SK-N-SH (cell line): ENCODE data around the gene GALNT17. TPM values are rescaled to one million over a fixed set of nuclear protein-coding genes. Genes with fewer than 3 reads are reported as not detected.
"Not testable (repeated sequence)": the region's sequence is repeated elsewhere in the genome, so short reads cannot be mapped to it uniquely, and the experiment has no call there.

ENCODE experiments used
- CTCF ChIA-PET: fragments of 300-600, 350-600 bp; formaldehyde crosslinking; extraction: SDS; loops from one replicate; lab custom pipeline; 2021; lab: Yijun Ruan, JAX
- POLR2A ChIA-PET: fragments of 350-600 bp; sonication (Branson Sonifier 250); formaldehyde crosslinking; extraction: SDS; loops from one replicate; lab custom pipeline; 2020; ENCODE audit warnings: antibody characterized with exemption, inconsistent platforms; lab: Yijun Ruan, JAX
- DNase-seq: peaks from one replicate; pipeline ENCODE4 v3.0.0; 2012
- H2AFZ ChIP-seq: fragments of 200-600 bp; sonication (generic); 2 replicates; pipeline ENCODE4 v1.8.1; 2016; ENCODE audit warnings: antibody characterized with exemption, mild to moderate bottlenecking, low read depth
- H3F3A ChIP-seq: fragments of 200-600 bp; sonication (generic); replicated peaks from 2 replicates; pipeline ENCODE3; 2016; ENCODE audit warnings: antibody characterized with exemption, mild to moderate bottlenecking; ENCODE audit not compliant: insufficient read depth
- H3K27ac ChIP-seq, 2 experiments: fragments of 200-500 bp in 1 of 2; fragments of 200-600 bp in 1 of 2; sonication (Bioruptor generic) in 1 of 2; sonication (generic), shearing (Covaris generic) in 1 of 2; 2 replicates each; pipeline versions ENCODE4 v1.5.1 to v1.6.1; 2014 to 2016; ENCODE audit warnings: low read depth in 2 of 2, inconsistent platforms in 1 of 2, low read length in 1 of 2, mild to moderate bottlenecking in 1 of 2, mixed read lengths in 1 of 2
- H3K27me3 ChIP-seq: fragments of 200-600 bp; sonication (generic), shearing (Covaris generic); 2 replicates; pipeline ENCODE4 v1.6.1; 2016; ENCODE audit warnings: mixed run types; ENCODE audit not compliant: insufficient read depth
- H3K36me3 ChIP-seq, 2 experiments: fragments of 200-500 bp in 1 of 2; fragments of 200-600 bp in 1 of 2; sonication (Bioruptor generic) in 1 of 2; sonication (generic) in 1 of 2; replicated peaks in 1 of 2; 2 replicates each; pipeline versions ENCODE3 to v1.5.1; 2014 to 2016; ENCODE audit warnings: low read length in 1 of 2, mild to moderate bottlenecking in 1 of 2; ENCODE audit not compliant: insufficient read depth in 2 of 2, control insufficient read depth in 1 of 2
- H3K4me1 ChIP-seq, 2 experiments: fragments of 200-500 bp in 1 of 2; fragments of 200-600 bp in 1 of 2; sonication (Bioruptor generic) in 1 of 2; sonication (generic), shearing (Covaris generic) in 1 of 2; 2 replicates each; pipeline versions ENCODE4 v1.5.1 to v1.6.1; 2014 to 2016; ENCODE audit warnings: low read depth in 1 of 2, low read length in 1 of 2, mixed run types in 1 of 2; ENCODE audit not compliant: insufficient read depth in 2 of 2, control insufficient read depth in 1 of 2
- H3K4me2 ChIP-seq: fragments of 200-600 bp; sonication (generic), shearing (Covaris generic); 2 replicates; pipeline ENCODE4 v1.6.1; 2017; ENCODE audit warnings: mixed run types
- H3K4me3 ChIP-seq, 2 experiments: fragments of 200-500 bp in 1 of 2; fragments of 200-600 bp in 1 of 2; sonication (Bioruptor generic) in 1 of 2; sonication (generic), shearing (Covaris generic) in 1 of 2; 2 replicates each; pipeline versions ENCODE4 v1.5.1 to v1.8.1; 2014 to 2016; ENCODE audit warnings: low read depth in 2 of 2, inconsistent platforms in 1 of 2, low read length in 1 of 2, mild to moderate bottlenecking in 1 of 2, mixed read lengths in 1 of 2, moderate library complexity in 1 of 2
- H3K79me2 ChIP-seq: fragments of 200-600 bp; sonication (generic); 2 replicates; pipeline ENCODE4 v1.8.1; 2017; ENCODE audit warnings: mild to moderate bottlenecking; ENCODE audit not compliant: insufficient read depth
- H3K9ac ChIP-seq: fragments of 200-600 bp; sonication (generic); 2 replicates; pipeline ENCODE4 v1.6.1; 2017; ENCODE audit warnings: mixed run types
- H3K9me2 ChIP-seq: fragments of 200-600 bp; sonication (generic); 2 replicates; pipeline ENCODE4 v1.6.1; 2017; ENCODE audit warnings: mixed run types
- H3K9me3 ChIP-seq: fragments of 200-600 bp; sonication (generic); 2 replicates; pipeline ENCODE4 v1.6.1; 2017; ENCODE audit warnings: mixed run types, mild to moderate bottlenecking, moderate library complexity
- H4K20me1 ChIP-seq: fragments of 200-600 bp; sonication (generic); 2 replicates; pipeline ENCODE4 v1.6.1; 2017; ENCODE audit warnings: mild to moderate bottlenecking, mixed run types; ENCODE audit not compliant: insufficient read depth
- ELF1 ChIP-seq: IDR thresholded peaks from 2 replicates; pipeline ENCODE4 v1.4.0; 2012
- EP300 ChIP-seq, 2 experiments: IDR thresholded peaks; 2 replicates each; pipeline versions ENCODE4 v1.4.0 to v1.6.1; 2012; ENCODE audit warnings: borderline replicate concordance in 1 of 2, low read depth in 1 of 2, low read length in 1 of 2
- FOXJ3 ChIP-seq: sonication (generic); formaldehyde crosslinking; IDR thresholded peaks from 2 replicates; pipeline ENCODE4 v1.5.1; 2020; ENCODE audit warnings: mild to moderate bottlenecking, missing genetic modification reagents
- FOXM1 ChIP-seq: IDR thresholded peaks from 2 replicates; pipeline ENCODE4 v1.4.0; 2012; ENCODE audit warnings: low read depth, mild to moderate bottlenecking
- GATA2 ChIP-seq: sonication (generic); formaldehyde crosslinking; IDR thresholded peaks from 2 replicates; pipeline ENCODE4 v1.5.0; 2020; ENCODE audit warnings: mild to moderate bottlenecking, missing genetic modification reagents
- JUND ChIP-seq: IDR thresholded peaks from 2 replicates; pipeline ENCODE4 v1.4.0; 2012
- POLR2AphosphoS5 ChIP-seq: IDR thresholded peaks from 2 replicates; pipeline ENCODE4 v1.6.1; 2012; ENCODE audit warnings: low read depth, low read length
- RXRA ChIP-seq: IDR thresholded peaks from 2 replicates; pipeline ENCODE4 v1.4.0; 2012; ENCODE audit warnings: low read depth, mild to moderate bottlenecking, borderline replicate concordance
- SIN3A ChIP-seq: IDR thresholded peaks from 2 replicates; pipeline ENCODE4 v1.6.1; 2012; ENCODE audit warnings: low read depth, mild to moderate bottlenecking, low read length, moderate library complexity, borderline replicate concordance
- TEAD4 ChIP-seq: IDR thresholded peaks from 2 replicates; pipeline ENCODE4 v1.4.0; 2012; ENCODE audit warnings: mild to moderate bottlenecking, borderline replicate concordance; ENCODE audit not compliant: insufficient read depth
- WGBS: methylation state at CpG from one replicate; pipeline ENCODE4 v1.1.6; 2017; ENCODE audit warnings: low lambda C conversion rate; 5-methylcytosine and 5-hydroxymethylcytosine counted together
- polyA plus RNA-seq, 3 experiments: library from polyadenylated mRNA; depleted of rRNA; stranded (reverse); fragments of >200 nt; gene quantifications; 2 replicates each; pipeline ENCODE4 v1.2.3, GENCODE V29; 2012
- TF ChIP-seq, protein P1 (sequence below): IDR thresholded peaks from 2 replicates; pipeline ENCODE4 v1.4.0; 2012; ENCODE audit warnings: low read depth, borderline replicate concordance
- TF ChIP-seq, protein P2 (sequence below): fragments of 150-350 bp; IDR thresholded peaks from 2 replicates; pipeline ENCODE4 v1.6.1; 2017; ENCODE audit warnings: antibody characterized with exemption, low read length, low read depth, borderline replicate concordance
- TF ChIP-seq, protein P3 (sequence below): fragments of 200-600 bp; sonication (generic); IDR thresholded peaks from 2 replicates; pipeline ENCODE4 v1.6.1; 2017; ENCODE audit warnings: antibody characterized with exemption, mild to moderate bottlenecking, moderate library complexity
- TF ChIP-seq, protein P4 (sequence below): IDR thresholded peaks from 2 replicates; pipeline ENCODE4 v1.6.1; 2012; ENCODE audit warnings: mild to moderate bottlenecking, low read depth, low read length, moderate library complexity

GALNT17 gene
- polyA plus RNA-seq, 1 of the 3 experiments (the other 2 are of a cell fraction): not detected

DNA sequence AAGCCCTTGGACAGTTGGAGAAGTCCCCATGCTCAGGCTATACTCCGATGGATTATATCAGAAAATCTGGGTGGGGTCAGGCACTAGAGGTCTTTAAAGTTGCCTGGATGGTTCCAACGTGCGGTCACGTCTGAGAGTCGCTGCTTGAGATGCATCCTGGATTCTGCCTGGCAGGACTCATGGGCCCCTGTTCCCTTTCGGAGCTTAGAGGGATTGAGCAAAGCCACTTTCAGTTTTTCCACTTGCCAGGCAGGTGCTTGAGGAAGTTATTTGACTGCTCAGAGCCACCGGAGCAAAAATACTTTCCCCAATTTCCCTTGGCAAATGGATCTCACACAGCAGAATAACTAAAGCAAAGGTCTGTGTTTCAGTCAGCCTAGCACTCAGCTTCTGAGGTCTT lies 129.1 kb downstream of the GALNT17 start:
- Histone ChIP-seq H3K27ac (no peak overlapping the region), H3K79me2 (no peaks in the 10 kb centered on the region), H3K9ac (no peak overlapping the region), H3K9me3 (0 out of 2 replicates have a peak, but pooled peaks cover 2% of the 10 kb centered on the region), H3K36me3 (no peaks in the 10 kb centered on the region), H3K27me3 (no peaks in the 10 kb centered on the region), H3F3A (no peaks in the 10 kb centered on the region), H3K9me2 (no peaks in the 10 kb centered on the region), H4K20me1 (no peaks in the 10 kb centered on the region), H3K4me3 (no peak overlapping the region), H3K4me1 (no peaks in the 10 kb centered on the region)
- CTCF ChIA-PET: no interaction called here
- 45% methylated on average over 7 of the region's 7 CpGs for WGBS
- TF ChIP-seq GATA2 (CRISPR knock-in tag) (no peak), JUND (no peak), ELF1 (no peak), EP300 (IDR thresholded peaks at IDR 0.05; ENCODE audit: borderline replicate concordance in 1 of 2, low read depth in 1 of 2, low read length in 1 of 2) (no peak), FOXJ3 (CRISPR knock-in tag) (no peak), POLR2AphosphoS5 (no peak), TEAD4 (no peak)
- TF ChIP-seq, protein P1, sequence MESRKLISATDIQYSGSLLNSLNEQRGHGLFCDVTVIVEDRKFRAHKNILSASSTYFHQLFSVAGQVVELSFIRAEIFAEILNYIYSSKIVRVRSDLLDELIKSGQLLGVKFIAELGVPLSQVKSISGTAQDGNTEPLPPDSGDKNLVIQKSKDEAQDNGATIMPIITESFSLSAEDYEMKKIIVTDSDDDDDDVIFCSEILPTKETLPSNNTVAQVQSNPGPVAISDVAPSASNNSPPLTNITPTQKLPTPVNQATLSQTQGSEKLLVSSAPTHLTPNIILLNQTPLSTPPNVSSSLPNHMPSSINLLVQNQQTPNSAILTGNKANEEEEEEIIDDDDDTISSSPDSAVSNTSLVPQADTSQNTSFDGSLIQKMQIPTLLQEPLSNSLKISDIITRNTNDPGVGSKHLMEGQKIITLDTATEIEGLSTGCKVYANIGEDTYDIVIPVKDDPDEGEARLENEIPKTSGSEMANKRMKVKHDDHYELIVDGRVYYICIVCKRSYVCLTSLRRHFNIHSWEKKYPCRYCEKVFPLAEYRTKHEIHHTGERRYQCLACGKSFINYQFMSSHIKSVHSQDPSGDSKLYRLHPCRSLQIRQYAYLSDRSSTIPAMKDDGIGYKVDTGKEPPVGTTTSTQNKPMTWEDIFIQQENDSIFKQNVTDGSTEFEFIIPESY: no peak
- TF ChIP-seq, protein P2, sequence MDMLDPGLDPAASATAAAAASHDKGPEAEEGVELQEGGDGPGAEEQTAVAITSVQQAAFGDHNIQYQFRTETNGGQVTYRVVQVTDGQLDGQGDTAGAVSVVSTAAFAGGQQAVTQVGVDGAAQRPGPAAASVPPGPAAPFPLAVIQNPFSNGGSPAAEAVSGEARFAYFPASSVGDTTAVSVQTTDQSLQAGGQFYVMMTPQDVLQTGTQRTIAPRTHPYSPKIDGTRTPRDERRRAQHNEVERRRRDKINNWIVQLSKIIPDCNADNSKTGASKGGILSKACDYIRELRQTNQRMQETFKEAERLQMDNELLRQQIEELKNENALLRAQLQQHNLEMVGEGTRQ: no peak
- TF ChIP-seq, all 33 proteins: peak for 0
- H3K4me2 ChIP-seq: no peak overlapping the region
- POLR2A ChIA-PET: no interaction called here
- no peak for DNase-seq
- no peak overlapping the region for H2AFZ ChIP-seq

DNA sequence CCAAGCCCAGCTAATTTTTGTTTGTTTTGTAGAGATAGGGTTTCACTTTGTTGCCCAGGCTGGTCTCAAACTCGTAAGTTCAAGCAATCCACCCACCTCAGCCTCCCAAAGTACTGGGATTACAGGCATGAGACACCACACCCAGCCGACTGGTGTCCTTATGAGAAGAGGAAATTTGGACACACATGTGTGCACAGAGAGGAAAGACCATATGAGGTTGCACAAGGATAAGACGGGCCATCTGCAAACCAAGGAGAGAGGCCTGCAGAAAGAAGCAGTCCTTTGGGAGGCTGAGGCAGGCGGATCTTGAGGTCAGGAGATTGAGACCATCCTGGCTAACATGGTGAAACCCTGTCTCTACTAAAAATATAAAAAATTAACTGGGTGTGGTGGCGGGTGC lies 130.9 kb downstream of the GALNT17 start:
- H3K9ac ChIP-seq, CTCF ChIA-PET, H3K4me2 ChIP-seq, POLR2A ChIA-PET, DNase-seq, H3K9me3 ChIP-seq, H3K9me2 ChIP-seq, H3K36me3 ChIP-seq, H3K79me2 ChIP-seq, H3F3A ChIP-seq, H3K4me1 ChIP-seq, H3K27me3 ChIP-seq, H2AFZ ChIP-seq, H3K27ac ChIP-seq, H3K4me3 ChIP-seq, H4K20me1 ChIP-seq: not testable (repeated sequence)
- 4% methylated on average over 5 of the region's 5 CpGs for WGBS

DNA sequence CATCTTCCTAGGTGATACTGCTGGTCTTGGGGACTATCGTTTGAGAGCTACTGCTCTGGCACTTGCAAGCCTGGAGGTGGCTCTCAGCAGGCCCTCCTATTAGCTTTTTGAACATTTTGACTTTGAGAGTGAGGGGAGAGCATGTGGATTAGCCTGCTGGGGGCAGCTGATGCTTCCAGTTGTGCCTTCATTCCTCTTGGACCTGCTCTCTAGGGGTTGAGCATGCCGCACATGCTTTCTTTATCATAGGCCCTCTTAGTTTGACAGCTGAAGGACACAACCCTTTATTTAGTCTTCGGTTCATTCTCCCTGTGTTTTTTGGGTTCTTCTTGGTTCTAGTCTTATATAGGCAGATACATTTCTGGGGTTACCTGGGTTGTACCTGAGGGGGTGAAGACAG lies 132.1 kb downstream of the GALNT17 start:
- Histone ChIP-seq H3K9ac (no peak overlapping the region), H3K4me1 (no peaks in the 10 kb centered on the region), H3K9me2 (no peaks in the 10 kb centered on the region), H3K27me3 (no peaks in the 10 kb centered on the region), H3F3A (no peaks in the 10 kb centered on the region), H3K4me3 (no peak overlapping the region), H2AFZ (no peak overlapping the region), H3K4me2 (no peak overlapping the region), H3K27ac (no peak overlapping the region), H3K79me2 (no peaks in the 10 kb centered on the region), H4K20me1 (no peaks in the 10 kb centered on the region), H3K9me3 (0 out of 2 replicates have a peak, but pooled peaks cover 6% of the 10 kb centered on the region), H3K36me3 (no peaks in the 10 kb centered on the region)
- ChIA-PET CTCF (no interaction called here), POLR2A (no interaction called here)
- 12% methylated on average over 3 of the region's 3 CpGs for WGBS
- no peak for DNase-seq
- TF ChIP-seq, protein P3, sequence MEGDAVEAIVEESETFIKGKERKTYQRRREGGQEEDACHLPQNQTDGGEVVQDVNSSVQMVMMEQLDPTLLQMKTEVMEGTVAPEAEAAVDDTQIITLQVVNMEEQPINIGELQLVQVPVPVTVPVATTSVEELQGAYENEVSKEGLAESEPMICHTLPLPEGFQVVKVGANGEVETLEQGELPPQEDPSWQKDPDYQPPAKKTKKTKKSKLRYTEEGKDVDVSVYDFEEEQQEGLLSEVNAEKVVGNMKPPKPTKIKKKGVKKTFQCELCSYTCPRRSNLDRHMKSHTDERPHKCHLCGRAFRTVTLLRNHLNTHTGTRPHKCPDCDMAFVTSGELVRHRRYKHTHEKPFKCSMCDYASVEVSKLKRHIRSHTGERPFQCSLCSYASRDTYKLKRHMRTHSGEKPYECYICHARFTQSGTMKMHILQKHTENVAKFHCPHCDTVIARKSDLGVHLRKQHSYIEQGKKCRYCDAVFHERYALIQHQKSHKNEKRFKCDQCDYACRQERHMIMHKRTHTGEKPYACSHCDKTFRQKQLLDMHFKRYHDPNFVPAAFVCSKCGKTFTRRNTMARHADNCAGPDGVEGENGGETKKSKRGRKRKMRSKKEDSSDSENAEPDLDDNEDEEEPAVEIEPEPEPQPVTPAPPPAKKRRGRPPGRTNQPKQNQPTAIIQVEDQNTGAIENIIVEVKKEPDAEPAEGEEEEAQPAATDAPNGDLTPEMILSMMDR: no peak
- no peak for TF ChIP-seq POLR2AphosphoS5
- no peak for TF ChIP-seq GATA2 (CRISPR knock-in tag)
- TF ChIP-seq FOXM1: no peak
- TF ChIP-seq, protein P4, sequence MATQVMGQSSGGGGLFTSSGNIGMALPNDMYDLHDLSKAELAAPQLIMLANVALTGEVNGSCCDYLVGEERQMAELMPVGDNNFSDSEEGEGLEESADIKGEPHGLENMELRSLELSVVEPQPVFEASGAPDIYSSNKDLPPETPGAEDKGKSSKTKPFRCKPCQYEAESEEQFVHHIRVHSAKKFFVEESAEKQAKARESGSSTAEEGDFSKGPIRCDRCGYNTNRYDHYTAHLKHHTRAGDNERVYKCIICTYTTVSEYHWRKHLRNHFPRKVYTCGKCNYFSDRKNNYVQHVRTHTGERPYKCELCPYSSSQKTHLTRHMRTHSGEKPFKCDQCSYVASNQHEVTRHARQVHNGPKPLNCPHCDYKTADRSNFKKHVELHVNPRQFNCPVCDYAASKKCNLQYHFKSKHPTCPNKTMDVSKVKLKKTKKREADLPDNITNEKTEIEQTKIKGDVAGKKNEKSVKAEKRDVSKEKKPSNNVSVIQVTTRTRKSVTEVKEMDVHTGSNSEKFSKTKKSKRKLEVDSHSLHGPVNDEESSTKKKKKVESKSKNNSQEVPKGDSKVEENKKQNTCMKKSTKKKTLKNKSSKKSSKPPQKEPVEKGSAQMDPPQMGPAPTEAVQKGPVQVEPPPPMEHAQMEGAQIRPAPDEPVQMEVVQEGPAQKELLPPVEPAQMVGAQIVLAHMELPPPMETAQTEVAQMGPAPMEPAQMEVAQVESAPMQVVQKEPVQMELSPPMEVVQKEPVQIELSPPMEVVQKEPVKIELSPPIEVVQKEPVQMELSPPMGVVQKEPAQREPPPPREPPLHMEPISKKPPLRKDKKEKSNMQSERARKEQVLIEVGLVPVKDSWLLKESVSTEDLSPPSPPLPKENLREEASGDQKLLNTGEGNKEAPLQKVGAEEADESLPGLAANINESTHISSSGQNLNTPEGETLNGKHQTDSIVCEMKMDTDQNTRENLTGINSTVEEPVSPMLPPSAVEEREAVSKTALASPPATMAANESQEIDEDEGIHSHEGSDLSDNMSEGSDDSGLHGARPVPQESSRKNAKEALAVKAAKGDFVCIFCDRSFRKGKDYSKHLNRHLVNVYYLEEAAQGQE: no peak
- no peak for TF ChIP-seq SIN3A
- no peak for TF ChIP-seq JUND
- no peak for TF ChIP-seq RXRA
